Measurements from ENCODE around the gene GRPEL1. TPM values are rescaled to one million over a fixed set of nuclear protein-coding genes. Genes with fewer than 3 reads are reported as not detected.

The GRPEL1 gene
- total and polyA plus RNA-seq, 2 of the 13 experiments (the other 11 are each of a cell fraction or from before 2014, with no cell fraction given) = 32.3 to 141 TPM

DNA sequence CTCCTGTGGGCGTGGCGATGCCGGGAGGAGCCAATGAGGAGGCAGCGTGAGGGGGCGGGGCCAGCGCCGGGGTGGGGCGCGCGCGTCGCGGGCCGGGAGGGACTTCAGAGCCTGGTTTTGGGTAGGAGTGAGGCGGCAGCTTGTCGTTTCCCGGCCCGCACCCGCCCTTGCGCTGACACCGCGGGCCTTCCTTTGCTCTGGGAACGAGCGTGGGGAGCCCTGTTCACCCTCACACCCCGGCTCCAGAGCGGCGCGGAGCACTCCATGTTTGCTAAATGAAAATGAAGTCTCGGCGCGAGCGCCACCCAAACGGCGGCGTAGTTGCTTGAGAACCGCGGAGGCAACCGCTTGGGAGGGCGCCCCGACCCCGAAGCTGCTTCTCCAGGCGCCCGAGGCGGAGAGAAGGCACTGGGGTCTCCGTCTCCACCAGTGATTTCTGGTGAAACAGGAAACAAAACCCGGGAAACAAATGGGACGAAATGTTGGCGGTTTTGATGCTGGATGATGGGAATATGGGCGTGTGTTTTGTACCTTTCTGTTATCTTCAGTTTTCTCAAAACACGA, 497 bp upstream of the GRPEL1 start (continued):
- no peak for TF ChIP-seq HNF4G (IDR thresholded peaks at IDR 0.05; ENCODE audit: borderline replicate concordance, low read depth, low read length)
- no peak for TF ChIP-seq HNF4G (CRISPR knock-in tag; IDR thresholded peaks at IDR 0.05; ENCODE audit: borderline replicate concordance, low read depth)
- TF ChIP-seq RXRA (CRISPR knock-in tag; IDR thresholded peaks at IDR 0.05) = no peak
- TF ChIP-seq, protein P1, sequence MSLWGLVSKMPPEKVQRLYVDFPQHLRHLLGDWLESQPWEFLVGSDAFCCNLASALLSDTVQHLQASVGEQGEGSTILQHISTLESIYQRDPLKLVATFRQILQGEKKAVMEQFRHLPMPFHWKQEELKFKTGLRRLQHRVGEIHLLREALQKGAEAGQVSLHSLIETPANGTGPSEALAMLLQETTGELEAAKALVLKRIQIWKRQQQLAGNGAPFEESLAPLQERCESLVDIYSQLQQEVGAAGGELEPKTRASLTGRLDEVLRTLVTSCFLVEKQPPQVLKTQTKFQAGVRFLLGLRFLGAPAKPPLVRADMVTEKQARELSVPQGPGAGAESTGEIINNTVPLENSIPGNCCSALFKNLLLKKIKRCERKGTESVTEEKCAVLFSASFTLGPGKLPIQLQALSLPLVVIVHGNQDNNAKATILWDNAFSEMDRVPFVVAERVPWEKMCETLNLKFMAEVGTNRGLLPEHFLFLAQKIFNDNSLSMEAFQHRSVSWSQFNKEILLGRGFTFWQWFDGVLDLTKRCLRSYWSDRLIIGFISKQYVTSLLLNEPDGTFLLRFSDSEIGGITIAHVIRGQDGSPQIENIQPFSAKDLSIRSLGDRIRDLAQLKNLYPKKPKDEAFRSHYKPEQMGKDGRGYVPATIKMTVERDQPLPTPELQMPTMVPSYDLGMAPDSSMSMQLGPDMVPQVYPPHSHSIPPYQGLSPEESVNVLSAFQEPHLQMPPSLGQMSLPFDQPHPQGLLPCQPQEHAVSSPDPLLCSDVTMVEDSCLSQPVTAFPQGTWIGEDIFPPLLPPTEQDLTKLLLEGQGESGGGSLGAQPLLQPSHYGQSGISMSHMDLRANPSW (CRISPR knock-in tag; IDR thresholded peaks at IDR 0.05; ENCODE audit: borderline replicate concordance) = no peak
- TF ChIP-seq FOXP1 (IDR thresholded peaks at IDR 0.05) = no peak
- no peak for TF ChIP-seq FOXP1 (CRISPR knock-in tag; IDR thresholded peaks at IDR 0.05)
- TF ChIP-seq, protein P2, sequence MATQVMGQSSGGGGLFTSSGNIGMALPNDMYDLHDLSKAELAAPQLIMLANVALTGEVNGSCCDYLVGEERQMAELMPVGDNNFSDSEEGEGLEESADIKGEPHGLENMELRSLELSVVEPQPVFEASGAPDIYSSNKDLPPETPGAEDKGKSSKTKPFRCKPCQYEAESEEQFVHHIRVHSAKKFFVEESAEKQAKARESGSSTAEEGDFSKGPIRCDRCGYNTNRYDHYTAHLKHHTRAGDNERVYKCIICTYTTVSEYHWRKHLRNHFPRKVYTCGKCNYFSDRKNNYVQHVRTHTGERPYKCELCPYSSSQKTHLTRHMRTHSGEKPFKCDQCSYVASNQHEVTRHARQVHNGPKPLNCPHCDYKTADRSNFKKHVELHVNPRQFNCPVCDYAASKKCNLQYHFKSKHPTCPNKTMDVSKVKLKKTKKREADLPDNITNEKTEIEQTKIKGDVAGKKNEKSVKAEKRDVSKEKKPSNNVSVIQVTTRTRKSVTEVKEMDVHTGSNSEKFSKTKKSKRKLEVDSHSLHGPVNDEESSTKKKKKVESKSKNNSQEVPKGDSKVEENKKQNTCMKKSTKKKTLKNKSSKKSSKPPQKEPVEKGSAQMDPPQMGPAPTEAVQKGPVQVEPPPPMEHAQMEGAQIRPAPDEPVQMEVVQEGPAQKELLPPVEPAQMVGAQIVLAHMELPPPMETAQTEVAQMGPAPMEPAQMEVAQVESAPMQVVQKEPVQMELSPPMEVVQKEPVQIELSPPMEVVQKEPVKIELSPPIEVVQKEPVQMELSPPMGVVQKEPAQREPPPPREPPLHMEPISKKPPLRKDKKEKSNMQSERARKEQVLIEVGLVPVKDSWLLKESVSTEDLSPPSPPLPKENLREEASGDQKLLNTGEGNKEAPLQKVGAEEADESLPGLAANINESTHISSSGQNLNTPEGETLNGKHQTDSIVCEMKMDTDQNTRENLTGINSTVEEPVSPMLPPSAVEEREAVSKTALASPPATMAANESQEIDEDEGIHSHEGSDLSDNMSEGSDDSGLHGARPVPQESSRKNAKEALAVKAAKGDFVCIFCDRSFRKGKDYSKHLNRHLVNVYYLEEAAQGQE (IDR thresholded peaks at IDR 0.05; ENCODE audit: borderline replicate concordance in 1 of 2, low read depth in 1 of 2, low read length in 2 of 2) = no peak
- no peak for TF ChIP-seq ZNF883 (CRISPR knock-in tag; IDR thresholded peaks at IDR 0.05; ENCODE audit: not compliant biosample characterization)
- TF ChIP-seq JUND (CRISPR knock-in tag; IDR thresholded peaks at IDR 0.05) = no peak
- no peak for TF ChIP-seq PCBP2 (optimal IDR thresholded peaks at IDR 0.05; ENCODE audit: low read depth, low read length, poor library complexity, severe bottlenecking)
- TF ChIP-seq ZNF44 (CRISPR knock-in tag; IDR thresholded peaks at IDR 0.05) = no peak
- TF ChIP-seq ATF1 (CRISPR knock-in tag; IDR thresholded peaks at IDR 0.05) = no peak
- TF ChIP-seq ZNF232 (CRISPR knock-in tag; IDR thresholded peaks at IDR 0.05; ENCODE audit: borderline replicate concordance) = 0 out of 2 replicates have a peak, but pooled peaks have one; percentile 34
- TF ChIP-seq, protein P3, sequence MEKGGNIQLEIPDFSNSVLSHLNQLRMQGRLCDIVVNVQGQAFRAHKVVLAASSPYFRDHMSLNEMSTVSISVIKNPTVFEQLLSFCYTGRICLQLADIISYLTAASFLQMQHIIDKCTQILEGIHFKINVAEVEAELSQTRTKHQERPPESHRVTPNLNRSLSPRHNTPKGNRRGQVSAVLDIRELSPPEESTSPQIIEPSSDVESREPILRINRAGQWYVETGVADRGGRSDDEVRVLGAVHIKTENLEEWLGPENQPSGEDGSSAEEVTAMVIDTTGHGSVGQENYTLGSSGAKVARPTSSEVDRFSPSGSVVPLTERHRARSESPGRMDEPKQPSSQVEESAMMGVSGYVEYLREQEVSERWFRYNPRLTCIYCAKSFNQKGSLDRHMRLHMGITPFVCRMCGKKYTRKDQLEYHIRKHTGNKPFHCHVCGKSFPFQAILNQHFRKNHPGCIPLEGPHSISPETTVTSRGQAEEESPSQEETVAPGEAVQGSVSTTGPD (CRISPR knock-in tag; IDR thresholded peaks at IDR 0.05) = no peak
- peak; percentile 26; the same call in 1 of the 2 replicates for TF ChIP-seq KAT8 (CRISPR knock-in tag; IDR thresholded peaks at IDR 0.05)
- no peak for TF ChIP-seq POLR2AphosphoS2 (IDR thresholded peaks at IDR 0.05; ENCODE audit: low read depth, low read length)
- no peak for TF ChIP-seq EP300 (IDR thresholded peaks at IDR 0.05; ENCODE audit: low read depth in 2 of 2, low read length in 2 of 2)
- TF ChIP-seq EP300 (CRISPR knock-in tag; IDR thresholded peaks at IDR 0.05; ENCODE audit: borderline replicate concordance) = no peak
- TF ChIP-seq TCF7 (IDR thresholded peaks at IDR 0.05; ENCODE audit: low read depth) = no peak
- TF ChIP-seq ATF7-NPFF (CRISPR knock-in tag; IDR thresholded peaks at IDR 0.05; ENCODE audit: low read depth) = no peak; the same call in 1 of the 2 replicates

All from HepG2 (cell line).